ENCODE data around the gene TSG101.

TSG101 gene

DNA sequence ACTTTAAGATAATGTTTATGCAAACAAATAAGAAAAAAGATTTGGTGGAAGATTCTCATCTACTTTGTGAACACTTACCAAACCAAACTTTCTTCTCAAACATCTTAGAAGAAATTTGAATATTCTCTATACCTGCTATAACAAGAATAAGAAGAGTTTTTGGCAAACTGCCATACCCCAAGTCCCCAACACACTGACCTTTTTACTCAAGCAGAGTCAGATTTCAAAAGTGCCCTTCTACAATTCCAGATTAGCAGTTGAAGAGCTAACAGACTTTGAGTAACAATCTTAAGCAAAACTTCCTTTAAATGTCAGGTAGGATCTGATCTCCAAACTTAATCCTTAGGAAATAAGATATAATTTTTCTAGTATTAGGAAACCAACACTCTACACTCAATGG is 33.9 kb downstream of the TSG101 start:
- DNase-seq: no peak

DNA sequence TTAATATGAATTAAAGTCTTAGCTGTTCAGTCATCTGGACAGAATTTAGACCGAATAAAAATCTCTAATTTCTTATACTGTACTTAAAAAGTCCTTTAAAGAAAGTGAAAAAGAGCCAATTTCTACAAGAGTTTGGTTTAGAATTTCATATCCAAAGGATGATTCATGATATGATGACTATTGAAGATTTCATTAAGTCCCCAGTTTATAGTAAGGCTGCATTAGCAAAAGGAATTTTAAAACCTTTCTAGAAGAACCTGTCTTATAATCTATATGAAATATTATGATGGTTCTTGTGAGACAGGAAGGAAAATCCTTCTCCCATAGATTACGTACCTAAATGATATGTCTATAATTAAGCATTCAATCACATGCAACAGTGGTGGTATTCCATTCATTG is 34.8 kb downstream of the TSG101 start:
- no peak for DNase-seq

DNA sequence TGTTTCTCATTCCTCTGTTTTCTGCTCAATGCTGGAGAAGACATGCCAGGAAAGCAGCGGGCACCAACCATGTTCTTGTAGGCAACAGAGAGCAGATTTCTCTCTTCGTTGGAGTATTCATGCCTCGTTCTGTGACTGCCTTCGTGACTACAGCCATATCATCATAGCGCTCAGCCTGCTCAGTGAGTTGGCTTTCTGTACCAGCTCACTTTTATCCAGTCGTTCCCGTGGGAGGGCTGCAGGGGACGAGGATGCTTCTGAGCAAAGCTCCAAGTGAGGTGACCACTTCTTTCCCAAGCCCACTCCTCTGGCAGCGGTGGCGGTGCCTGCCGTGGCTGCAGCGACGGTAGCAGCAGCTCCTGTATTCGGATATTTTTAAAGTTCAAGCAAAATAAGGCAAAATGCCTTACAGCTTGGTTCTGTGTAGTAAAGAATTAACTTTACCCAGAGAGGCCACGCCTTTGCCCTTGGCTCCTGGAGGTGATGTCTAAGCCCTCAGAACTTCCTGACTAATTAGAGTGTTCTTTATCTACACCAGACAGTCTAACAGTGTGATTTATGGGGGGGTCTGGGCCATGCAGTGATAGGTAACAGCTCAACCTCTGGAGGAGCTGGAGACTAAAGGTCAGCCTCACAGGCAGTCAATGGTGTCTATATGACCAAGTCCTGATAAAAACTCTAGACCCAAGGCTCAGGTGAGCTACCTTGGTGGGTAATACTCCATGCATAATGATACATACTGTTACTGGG is 35.8 kb downstream of the TSG101 start:
- no peak for DNase-seq

DNA sequence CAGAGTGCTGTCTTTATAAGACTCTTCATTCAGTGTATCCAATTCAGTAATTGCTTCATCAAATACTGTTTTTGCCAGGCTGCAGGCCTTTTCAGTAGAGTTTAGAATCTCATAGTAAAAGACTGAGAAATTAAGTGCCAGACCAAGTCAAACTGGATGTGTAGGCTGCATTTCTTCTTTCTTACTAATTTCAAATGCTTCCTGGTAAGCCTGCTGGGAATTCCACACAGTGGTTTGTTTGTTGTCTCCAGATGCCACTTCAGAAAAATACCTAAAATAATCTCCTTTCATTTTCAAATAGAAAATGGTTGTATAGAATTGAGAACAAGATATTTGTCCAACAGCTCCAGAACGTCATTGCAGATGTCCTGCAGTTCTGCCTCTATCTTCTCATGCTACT is 36.4 kb downstream of the TSG101 start:
- DNase-seq: no peak

DNA sequence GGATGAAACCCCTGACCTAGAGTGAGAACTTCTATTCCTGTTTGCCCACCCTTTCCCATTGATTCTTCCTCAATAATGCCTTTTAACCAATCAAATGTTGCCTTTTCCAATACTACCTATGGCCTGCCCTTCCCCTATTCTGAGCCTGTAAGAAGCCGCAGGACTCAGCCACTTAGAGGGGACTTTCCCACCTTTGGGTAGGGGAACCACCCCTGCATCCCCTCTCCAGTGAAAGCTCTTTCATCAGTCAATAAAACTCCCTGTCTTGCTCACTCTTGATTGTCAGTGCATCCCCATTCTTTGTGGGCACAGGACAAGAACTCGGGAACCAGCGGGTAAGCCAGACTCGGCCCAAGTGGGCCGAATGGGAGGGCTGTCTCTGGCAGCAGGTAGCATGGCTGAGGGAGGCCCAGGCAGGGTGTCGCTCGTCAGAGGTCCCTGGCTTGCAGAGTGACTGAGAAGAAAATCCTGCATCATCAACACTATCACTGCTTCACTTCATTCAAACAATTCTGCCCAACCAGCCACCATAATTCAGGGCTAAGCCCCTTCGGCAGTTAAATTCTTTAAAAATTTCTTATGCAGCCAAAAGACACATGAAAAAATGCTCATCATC is 40.7 kb downstream of the TSG101 start:
- no peak for DNase-seq

DNA sequence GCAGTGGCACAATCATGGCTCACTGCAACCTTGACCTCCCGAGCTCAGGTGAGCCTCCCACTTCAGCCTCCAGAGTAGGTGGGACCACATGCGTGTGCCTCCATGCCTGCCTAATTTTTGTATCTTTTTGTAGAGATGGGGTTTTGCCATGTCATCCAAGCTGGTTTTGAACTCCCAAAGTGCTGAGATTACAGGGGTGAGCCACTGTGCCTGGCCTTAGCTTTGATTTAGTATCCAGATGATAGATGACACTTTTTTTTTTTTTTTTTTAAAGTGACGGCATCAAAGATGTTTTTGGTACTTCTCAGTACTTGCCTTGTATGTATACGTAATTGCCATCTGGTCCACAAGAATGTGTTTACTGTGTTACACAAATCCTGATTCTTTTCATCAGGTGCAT is 47.7 kb downstream of the TSG101 start:
- DNase-seq: no peak

DNA sequence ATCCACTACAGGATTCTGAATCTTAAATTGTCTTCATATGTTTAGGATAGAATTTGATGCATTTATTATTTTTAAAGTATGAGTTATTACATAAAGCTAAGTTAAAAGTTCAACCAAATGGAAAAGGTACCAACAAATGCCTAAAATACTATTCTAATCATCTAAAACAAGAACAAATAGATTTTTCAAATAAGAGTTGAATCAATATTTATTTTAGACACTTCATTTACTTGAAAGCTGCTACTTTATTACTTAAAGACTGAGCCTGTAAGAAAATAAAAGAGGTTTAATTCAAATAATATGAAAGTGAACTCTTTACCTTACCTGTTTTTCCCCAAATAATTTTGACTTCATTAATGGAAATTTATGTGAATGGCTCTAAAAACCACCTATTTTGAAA is 54.2 kb downstream of the TSG101 start:
- DNase-seq: no peak

DNA sequence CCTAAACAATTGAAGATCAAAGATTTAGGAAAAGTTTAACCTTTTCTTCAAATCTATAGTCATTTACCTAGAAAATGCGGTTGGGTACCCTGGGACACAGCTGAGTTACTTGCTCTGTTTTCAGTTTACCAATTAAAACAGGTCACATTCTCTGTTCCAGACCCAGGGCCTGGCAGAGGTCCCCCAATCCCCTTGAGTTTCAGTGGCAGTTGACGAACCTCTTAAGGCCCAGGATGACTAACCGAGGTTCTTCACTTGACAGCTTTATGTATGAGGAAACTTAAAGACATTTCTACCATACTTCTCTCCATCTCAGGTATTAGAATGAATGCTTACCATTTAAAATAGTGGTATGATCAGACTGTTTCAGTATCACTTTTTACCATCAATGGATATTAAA is 54.7 kb downstream of the TSG101 start:
- DNase-seq: no peak

DNA sequence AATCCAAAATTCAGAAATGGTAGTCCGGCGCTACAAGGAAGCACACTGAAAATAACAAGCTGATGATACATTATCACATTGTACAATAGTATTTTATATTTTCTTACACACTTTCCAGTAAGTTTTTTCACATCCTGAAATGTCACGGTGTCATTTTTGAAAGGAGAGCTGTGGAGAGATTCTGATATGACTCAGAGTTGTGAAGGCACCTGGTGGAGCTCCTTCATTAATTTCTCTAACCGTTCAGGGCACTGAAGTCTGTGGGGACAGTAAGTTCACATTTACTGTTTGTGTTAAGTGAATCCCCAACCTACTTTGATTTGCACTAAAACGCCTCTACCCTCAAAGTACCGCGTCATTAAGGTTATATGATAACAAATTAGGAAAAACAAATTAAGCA is 57.8 kb downstream of the TSG101 start:
- DNase-seq: no peak

DNA sequence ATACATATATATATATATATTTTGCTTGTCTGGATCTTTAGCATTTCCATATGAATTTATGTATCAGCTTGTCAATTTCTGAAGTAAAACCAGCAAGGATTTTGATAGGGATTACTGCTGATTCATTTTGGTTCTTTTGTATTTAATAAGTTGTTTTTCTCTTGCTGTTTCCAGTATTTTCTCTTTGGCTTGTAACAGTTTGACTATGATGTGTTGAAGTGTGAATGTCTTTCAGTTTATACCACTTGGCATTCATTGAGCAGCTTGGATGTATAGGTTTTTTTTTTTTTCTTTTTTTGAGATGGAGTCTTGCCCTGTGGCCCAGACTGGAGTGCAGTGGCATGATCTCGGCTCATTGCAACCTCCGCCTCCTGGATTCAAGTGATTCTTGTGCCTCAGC is 58.7 kb downstream of the TSG101 start:
- no peak for DNase-seq

DNA sequence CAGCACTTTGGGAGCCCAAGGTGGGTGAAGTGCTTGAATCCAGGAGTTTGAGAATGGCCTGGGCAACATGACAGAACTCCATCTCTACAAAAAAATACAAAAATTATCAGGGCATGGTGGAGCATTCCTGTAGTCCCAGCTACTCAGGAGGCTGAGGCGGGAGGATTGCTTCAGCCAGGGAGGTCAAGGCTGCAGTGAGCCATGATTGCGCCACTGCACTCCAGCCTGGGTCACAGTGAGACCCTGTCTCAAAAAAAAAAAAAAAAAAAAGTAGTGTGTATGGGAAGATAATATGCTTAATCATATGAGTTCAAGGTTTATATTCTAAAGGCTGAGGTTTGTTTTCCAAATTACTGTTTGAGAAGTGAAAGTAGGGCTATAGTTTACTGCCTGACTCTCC is 60.3 kb downstream of the TSG101 start:
- no peak for DNase-seq

DNA sequence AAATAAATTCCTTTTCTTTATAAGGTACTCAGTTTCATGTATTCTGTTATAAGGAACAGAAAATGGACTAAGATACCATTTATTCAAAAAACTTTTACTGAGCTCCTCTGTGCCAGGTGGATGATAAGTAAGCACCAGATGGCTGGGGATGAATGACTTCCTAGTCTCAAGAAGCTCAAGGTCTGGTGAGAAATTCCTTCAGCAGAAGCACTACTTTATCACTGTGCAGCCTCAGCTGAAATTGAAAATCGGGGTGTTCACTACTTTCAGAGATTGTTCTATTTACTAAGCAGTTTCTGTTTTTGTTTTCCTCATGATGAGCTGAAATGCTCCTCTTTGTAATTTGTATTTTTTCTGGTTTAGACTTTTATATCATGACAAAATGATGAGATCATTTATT is 63.3 kb downstream of the TSG101 start:
- no peak for DNase-seq

DNA sequence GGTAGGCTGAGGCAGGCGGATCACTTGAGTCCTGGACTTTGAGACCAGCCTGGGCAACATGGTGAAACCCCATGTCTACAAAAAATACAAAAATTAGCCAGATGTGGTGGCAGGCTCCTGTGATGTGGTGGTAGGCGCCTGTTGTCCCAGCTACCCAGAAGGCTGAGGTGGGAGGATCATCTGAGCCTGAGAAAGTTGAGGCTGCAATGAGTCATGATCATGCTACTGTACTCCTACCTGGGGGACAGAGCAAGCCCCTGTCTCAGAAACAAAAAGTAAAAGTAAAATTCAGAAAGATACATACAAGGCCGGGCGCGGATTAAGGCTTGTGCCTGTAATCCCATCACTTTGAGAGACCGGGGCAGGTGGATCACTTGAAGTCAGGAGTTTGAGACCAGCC is 64.8 kb downstream of the TSG101 start:
- no peak for DNase-seq

DNA sequence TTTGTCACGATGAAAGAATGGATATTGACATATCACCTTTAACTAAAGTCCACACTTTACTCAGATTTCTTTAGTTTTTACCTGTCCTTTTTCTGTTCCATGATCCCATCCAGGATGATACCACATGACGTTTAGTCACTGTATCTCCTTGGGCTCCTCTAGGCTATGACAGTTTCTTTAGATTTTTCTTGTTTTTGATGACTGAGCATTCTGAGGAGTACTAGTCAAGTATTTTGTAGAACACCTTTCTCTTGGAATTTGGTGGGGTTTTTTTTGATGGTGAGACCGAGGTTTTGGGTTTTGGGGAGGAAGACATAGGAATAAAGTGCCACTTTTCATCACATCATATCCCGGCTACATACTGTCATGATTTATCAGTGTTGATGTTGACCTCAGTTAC is 67.1 kb downstream of the TSG101 start:
- DNase-seq: no peak

DNA sequence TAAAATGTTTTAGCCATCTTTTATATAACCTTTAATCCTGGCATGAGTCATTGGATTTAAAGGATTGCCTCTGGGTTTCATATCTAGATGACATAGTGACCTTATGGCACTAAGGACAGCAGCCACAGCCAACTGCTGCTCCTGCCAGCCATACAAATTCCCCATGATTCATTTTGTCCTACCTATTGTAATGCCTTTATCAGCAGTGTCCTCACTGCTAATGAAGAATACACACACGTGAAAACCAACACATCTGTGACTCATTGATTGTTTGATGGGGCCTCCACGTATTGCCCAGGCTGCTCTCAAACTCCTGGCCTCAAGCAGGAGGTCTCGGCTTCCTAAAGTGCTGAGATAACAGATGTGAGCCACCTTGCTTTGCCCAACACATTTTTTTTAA is 69.3 kb downstream of the TSG101 start:
- no peak for DNase-seq

DNA sequence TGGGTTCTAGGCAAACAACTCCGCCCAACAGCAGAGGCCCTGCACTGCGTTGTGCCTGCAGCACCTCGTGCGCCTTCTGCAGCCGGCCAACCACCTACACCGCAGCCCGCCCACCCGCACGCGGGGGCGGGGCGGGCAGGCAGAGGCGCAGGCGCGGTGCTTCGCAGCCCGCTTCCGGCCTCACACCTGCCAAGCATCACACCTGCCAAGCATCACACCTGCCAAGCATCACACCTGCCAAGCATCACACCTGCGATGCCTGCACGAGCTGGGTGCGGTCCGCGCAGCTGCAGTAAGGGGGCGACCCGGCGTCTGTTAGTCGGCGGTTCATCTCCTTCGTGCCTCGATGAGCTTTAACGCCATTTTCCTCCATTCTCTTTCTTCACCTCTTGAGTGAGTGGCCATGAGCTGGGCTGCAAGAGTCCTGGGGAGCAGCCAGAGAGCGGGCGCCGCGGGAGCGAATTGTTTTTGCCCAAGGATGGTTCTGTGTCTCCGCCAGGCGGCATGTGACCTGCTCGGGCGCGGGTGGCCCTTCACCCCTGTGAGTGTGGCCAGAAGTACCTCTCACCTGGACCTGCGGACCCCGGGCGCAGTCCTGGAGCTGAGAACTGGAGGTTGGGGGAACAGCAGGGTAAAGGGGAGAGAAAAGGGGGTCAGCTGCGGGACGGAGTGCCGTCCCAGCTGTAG is 70.9 kb downstream of the TSG101 start, which contains the start of gene LDHAL6A:
Gene LDHAL6A, plus strand, starts transcription at position 171 of the 687 bp plus-strand sequence. CDS start 825 bp downstream, outside the sequence.
- DNase-seq: no peak

DNA sequence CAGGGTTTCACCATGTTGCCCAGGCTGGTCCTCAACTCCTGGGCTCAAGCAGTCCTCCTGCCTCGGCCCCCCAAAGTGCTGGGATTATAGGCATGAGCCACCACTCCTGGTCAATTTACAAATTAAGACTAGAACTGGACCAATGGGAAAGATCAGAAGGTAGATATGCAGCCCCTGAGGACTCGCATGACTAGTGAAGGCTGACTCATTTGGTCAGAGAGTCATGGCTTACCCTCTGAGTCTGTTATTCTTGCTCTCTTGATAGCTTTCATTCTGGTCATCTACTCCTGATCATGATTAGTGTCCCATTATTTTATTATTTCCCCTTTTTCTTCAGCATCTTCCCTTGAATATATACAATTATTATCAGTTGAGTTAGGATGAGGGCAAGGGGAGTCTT is 73.8 kb downstream of the TSG101 start:
- DNase-seq: no peak

DNA sequence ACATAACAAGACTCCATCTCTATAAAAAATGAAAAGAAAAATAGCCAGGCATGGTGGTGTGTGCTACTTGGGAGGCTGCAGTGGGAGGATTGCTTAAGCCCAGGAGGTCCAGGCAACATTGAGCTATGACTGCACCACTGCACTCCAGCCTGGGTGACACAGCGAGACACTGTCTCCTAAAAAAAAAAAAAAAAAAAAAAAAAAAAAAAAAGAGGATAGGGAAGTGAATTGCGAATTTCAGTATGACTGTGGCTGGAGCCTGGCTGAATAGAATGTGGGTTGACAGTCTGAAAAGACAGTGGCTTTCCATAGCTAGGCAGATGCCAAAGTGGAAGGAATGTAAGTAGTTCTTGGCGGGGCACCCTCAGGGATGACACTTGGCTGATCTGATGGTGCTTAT is 77.5 kb downstream of the TSG101 start:
- DNase-seq: no peak

DNA sequence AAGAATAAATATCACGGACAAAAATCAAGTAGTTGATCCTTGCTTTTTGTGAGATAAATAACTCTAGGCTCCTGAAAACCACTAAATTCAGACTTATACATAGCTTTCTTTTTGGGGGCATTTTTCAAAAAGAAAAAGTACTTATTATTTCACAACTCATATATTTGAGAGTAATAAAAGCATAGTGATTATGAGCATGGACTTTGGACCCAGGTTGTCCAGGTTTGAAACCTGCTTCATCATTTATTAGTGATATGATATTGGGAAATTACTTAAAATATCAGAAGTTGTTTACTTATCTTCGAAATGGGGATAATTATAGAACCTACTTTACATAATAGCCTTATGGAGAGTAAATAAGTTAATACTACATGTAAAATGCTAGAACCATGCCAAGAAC is 88.1 kb downstream of the TSG101 start:
- no peak for DNase-seq
